WTC11 (cell line): Measurements from ENCODE around the gene TMEM200A. TPM values are rescaled to one million over a fixed set of nuclear protein-coding genes. Genes with fewer than 3 reads are reported as not detected.

Source experiments
- ATAC-seq: fragments of 200-7000 bp; cut with Tn5 transposase; 2 replicates; pipeline ENCODE4 v1.10.0; 2021; ENCODE audit warnings: mild to moderate bottlenecking, moderate library complexity
- CTCF ChIA-PET: fragments of 300-600 bp; sonication (Branson Sonifier 250); formaldehyde crosslinking; loops from one replicate; lab custom pipeline; 2021; ENCODE audit warnings: antibody characterized with exemption; lab: Charles Lee
- POLR2A ChIA-PET: fragments of 350-600 bp; sonication (Branson Sonifier 250); formaldehyde crosslinking; loops from one replicate; lab custom pipeline; 2021; ENCODE audit warnings: antibody characterized with exemption; lab: Charles Lee
- DNase-seq: peaks from one replicate; pipeline ENCODE4 v3.0.0; 2021; ENCODE audit warnings: low spot score
- H3K27ac Mint-ChIP-seq: 2 replicates; pipeline ENCODE4 v1.8.0; 2021; ENCODE audit warnings: mixed read lengths
- H3K27me3 Mint-ChIP-seq: 2 replicates; pipeline ENCODE4 v1.8.0; 2021; ENCODE audit warnings: low read depth, mild to moderate bottlenecking, moderate library complexity, mixed read lengths
- H3K36me3 Mint-ChIP-seq: 2 replicates; pipeline ENCODE4 v1.8.0; 2021; ENCODE audit warnings: mixed read lengths
- H3K4me1 Mint-ChIP-seq: 2 replicates; pipeline ENCODE4 v1.8.0; 2022; ENCODE audit warnings: mixed read lengths
- H3K4me3 Mint-ChIP-seq: 2 replicates; pipeline ENCODE4 v1.8.0; 2021; ENCODE audit warnings: mild to moderate bottlenecking, moderate library complexity, mixed read lengths
- H3K9me3 Mint-ChIP-seq: 2 replicates; pipeline ENCODE4 v1.8.0; 2021; ENCODE audit warnings: mixed read lengths
- AFF4 ChIP-seq: sonication (generic); formaldehyde crosslinking; IDR thresholded peaks from 2 replicates; pipeline ENCODE4 v1.8.1; 2023; ENCODE audit warnings: mild to moderate bottlenecking, missing genetic modification reagents, borderline replicate concordance
- ATF1 ChIP-seq: sonication (generic); formaldehyde crosslinking; IDR thresholded peaks from 2 replicates; pipeline ENCODE4 v1.8.1; 2023; ENCODE audit warnings: mild to moderate bottlenecking, moderate library complexity, missing genetic modification reagents
- CBFB ChIP-seq: sonication (generic); formaldehyde crosslinking; IDR thresholded peaks from 2 replicates; pipeline ENCODE4 v1.8.1; 2022; ENCODE audit warnings: mild to moderate bottlenecking, low read depth, missing genetic modification reagents
- FOXK1 ChIP-seq: sonication (generic); formaldehyde crosslinking; IDR thresholded peaks from 2 replicates; pipeline ENCODE4 v1.8.0; 2022; ENCODE audit warnings: mild to moderate bottlenecking, moderate library complexity, missing genetic modification reagents
- FOXP4 ChIP-seq: sonication (generic); formaldehyde crosslinking; IDR thresholded peaks from 2 replicates; pipeline ENCODE4 v1.8.0; 2022; ENCODE audit warnings: mild to moderate bottlenecking, missing genetic modification reagents
- HMGXB4 ChIP-seq: sonication (generic); formaldehyde crosslinking; IDR thresholded peaks from 2 replicates; pipeline ENCODE4 v1.8.1; 2023; ENCODE audit warnings: mild to moderate bottlenecking, moderate library complexity, missing genetic modification reagents
- JUN ChIP-seq: sonication (generic); formaldehyde crosslinking; IDR thresholded peaks from 2 replicates; pipeline ENCODE4 v1.8.0; 2023; ENCODE audit warnings: mild to moderate bottlenecking, missing genetic modification reagents
- MXD4 ChIP-seq: fragments of 250-450 bp; sonication (Bioruptor Pico); IDR thresholded peaks from 2 replicates; pipeline ENCODE4 v1.8.0; 2021; ENCODE audit warnings: mild to moderate bottlenecking, moderate library complexity, borderline replicate concordance
- NFATC4 ChIP-seq: fragments of 250-450 bp; sonication (Bioruptor Pico); IDR thresholded peaks from 2 replicates; pipeline ENCODE4 v1.9.0; 2021; ENCODE audit warnings: mild to moderate bottlenecking
- NR1H2 ChIP-seq: sonication (generic); formaldehyde crosslinking; IDR thresholded peaks from 2 replicates; pipeline ENCODE4 v1.9.0; 2021; ENCODE audit warnings: mild to moderate bottlenecking, moderate library complexity, missing genetic modification reagents
- NR2C2 ChIP-seq: sonication (generic); formaldehyde crosslinking; IDR thresholded peaks from 2 replicates; pipeline ENCODE4 v1.8.0; 2022; ENCODE audit warnings: mild to moderate bottlenecking, missing genetic modification reagents
- TP53 ChIP-seq: sonication (generic); formaldehyde crosslinking; IDR thresholded peaks from 2 replicates; pipeline ENCODE4 v1.8.1; 2023; ENCODE audit warnings: mild to moderate bottlenecking, missing genetic modification reagents
- ZNF121 ChIP-seq: sonication (generic); formaldehyde crosslinking; IDR thresholded peaks from 2 replicates; pipeline ENCODE4 v1.8.0; 2023; ENCODE audit warnings: missing genetic modification reagents
- ZNF219 ChIP-seq: sonication (generic); formaldehyde crosslinking; IDR thresholded peaks from 2 replicates; pipeline ENCODE4 v1.8.0; 2023; ENCODE audit warnings: missing genetic modification reagents, mild to moderate bottlenecking, borderline replicate concordance
- total RNA-seq: library from RNA; stranded (reverse); gene quantifications from 3 replicates; pipeline ENCODE4 v1.2.3, GENCODE V29; 2021
- TF ChIP-seq, protein P1 (sequence below): fragments of 250-450 bp; sonication (Bioruptor Pico); IDR thresholded peaks from 2 replicates; pipeline ENCODE4 v1.9.0; 2021; ENCODE audit warnings: mild to moderate bottlenecking
- TF ChIP-seq, protein P2 (sequence below): sonication (generic); formaldehyde crosslinking; IDR thresholded peaks from 2 replicates; pipeline ENCODE4 v1.8.1; 2022; ENCODE audit warnings: mild to moderate bottlenecking, moderate library complexity, missing genetic modification reagents
- TF ChIP-seq, protein P3 (sequence below): sonication (generic); formaldehyde crosslinking; IDR thresholded peaks from 2 replicates; pipeline ENCODE4 v1.8.0; 2023; ENCODE audit warnings: mild to moderate bottlenecking, missing genetic modification reagents
- TF ChIP-seq, protein P4 (sequence below): fragments of 200-600 bp; IDR thresholded peaks from 2 replicates; pipeline ENCODE4 v1.8.0; 2022; ENCODE audit warnings: antibody characterized with exemption
- TF ChIP-seq, protein P5 (sequence below): sonication (generic); formaldehyde crosslinking; IDR thresholded peaks from 2 replicates; pipeline ENCODE4 v1.8.1; 2023; ENCODE audit warnings: mild to moderate bottlenecking, missing genetic modification reagents, moderate library complexity

TMEM200A gene
- total RNA-seq, 1 experiment from 2014 or later = 11.0 TPM

- H3K27ac Mint-ChIP-seq = no peak overlapping the region
- CTCF ChIA-PET = interaction anchor here (0.6 to 1.3 kb wide), 3 partner anchors 8 to 51 kb away, joined by 3 read pairs; partner anchors contain the start of gene TMEM200A
- peaks cover 40% of the 10 kb centered on the region for H3K4me1 Mint-ChIP-seq
- H3K4me3 Mint-ChIP-seq = no peak overlapping the region
- no peak for TF ChIP-seq TP53 (CRISPR knock-in tag)
- TF ChIP-seq FOXK1 (CRISPR knock-in tag) = no peak
- TF ChIP-seq NFATC4 (CRISPR knock-in tag) = no peak
- no peak for TF ChIP-seq ZNF219 (CRISPR knock-in tag)
- no peak for TF ChIP-seq MXD4 (CRISPR knock-in tag)
- TF ChIP-seq HMGXB4 (CRISPR knock-in tag) = no peak
- TF ChIP-seq NR1H2 (CRISPR knock-in tag) = no peak
- no peak for TF ChIP-seq CBFB
- TF ChIP-seq, protein P1, sequence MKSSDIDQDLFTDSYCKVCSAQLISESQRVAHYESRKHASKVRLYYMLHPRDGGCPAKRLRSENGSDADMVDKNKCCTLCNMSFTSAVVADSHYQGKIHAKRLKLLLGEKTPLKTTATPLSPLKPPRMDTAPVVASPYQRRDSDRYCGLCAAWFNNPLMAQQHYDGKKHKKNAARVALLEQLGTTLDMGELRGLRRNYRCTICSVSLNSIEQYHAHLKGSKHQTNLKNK (CRISPR knock-in tag) = no peak
- TF ChIP-seq NR2C2 (CRISPR knock-in tag) = no peak
- TF ChIP-seq ATF1 (CRISPR knock-in tag) = no peak
- TF ChIP-seq AFF4 = no peak
- TF ChIP-seq JUN (CRISPR knock-in tag) = no peak
- ATAC-seq = no peak
- DNase-seq = no peak
- H3K9me3 Mint-ChIP-seq = no peaks in the 10 kb centered on the region
- no peaks in the 10 kb centered on the region for H3K27me3 Mint-ChIP-seq
- POLR2A ChIA-PET = interaction anchor here (0.6 kb wide), 1 partner anchor 63 kb away, joined by 3 read pairs; no protein-coding TSS in a partner anchor
- peaks cover 2% of the 10 kb centered on the region; the same call in 1 of the 2 replicates for H3K36me3 Mint-ChIP-seq
Observed at GRCh38 chr6:130381459-130382380, 15.9 kb downstream of the TMEM200A start.

DNA sequence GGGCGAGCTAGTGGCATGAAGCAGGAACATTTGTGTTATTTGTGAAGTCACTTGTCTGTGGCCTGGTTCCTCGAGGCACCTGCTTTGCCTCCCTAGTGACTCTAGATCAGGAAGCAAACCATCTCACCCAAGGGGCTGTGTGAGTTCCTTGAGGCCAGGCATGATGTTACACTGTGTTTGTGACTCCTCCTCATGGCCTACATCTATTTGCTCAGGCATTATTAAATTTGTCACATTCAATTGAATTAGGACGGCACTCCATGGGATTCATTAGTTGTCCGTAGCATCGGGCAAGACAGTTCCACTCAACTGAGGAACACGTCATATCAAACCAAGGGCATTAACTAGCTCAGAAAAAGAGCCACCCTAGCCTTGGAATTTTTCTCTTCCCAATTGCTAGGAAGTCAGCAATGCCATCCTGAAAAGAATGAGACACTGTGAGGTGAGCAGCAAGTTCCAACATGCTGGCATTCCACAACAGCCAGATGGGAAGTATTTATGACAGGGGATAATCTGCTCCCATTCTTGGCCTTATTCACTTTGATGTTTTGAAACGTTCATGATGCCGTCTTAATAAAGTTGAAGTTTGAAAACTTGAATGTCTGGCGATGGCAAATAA is 17.2 kb downstream of the TMEM200A start:
- Mint-ChIP-seq H3K27ac (no peak overlapping the region), H3K9me3 (no peaks in the 10 kb centered on the region), H3K27me3 (no peaks in the 10 kb centered on the region), H3K36me3 (peaks cover 2% of the 10 kb centered on the region; the same call in 1 of the 2 replicates), H3K4me3 (no peak overlapping the region), H3K4me1 (peaks cover 36% of the 10 kb centered on the region)
- POLR2A ChIA-PET = no interaction called here
- DNase-seq (no peak), ATAC-seq (no peak)
- CTCF ChIA-PET = no interaction called here
- TF ChIP-seq FOXP4 (CRISPR knock-in tag) = no peak
- TF ChIP-seq, protein P2, sequence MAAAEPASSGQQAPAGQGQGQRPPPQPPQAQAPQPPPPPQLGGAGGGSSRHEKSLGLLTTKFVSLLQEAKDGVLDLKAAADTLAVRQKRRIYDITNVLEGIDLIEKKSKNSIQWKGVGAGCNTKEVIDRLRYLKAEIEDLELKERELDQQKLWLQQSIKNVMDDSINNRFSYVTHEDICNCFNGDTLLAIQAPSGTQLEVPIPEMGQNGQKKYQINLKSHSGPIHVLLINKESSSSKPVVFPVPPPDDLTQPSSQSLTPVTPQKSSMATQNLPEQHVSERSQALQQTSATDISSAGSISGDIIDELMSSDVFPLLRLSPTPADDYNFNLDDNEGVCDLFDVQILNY = no peak
- TF ChIP-seq, protein P3, sequence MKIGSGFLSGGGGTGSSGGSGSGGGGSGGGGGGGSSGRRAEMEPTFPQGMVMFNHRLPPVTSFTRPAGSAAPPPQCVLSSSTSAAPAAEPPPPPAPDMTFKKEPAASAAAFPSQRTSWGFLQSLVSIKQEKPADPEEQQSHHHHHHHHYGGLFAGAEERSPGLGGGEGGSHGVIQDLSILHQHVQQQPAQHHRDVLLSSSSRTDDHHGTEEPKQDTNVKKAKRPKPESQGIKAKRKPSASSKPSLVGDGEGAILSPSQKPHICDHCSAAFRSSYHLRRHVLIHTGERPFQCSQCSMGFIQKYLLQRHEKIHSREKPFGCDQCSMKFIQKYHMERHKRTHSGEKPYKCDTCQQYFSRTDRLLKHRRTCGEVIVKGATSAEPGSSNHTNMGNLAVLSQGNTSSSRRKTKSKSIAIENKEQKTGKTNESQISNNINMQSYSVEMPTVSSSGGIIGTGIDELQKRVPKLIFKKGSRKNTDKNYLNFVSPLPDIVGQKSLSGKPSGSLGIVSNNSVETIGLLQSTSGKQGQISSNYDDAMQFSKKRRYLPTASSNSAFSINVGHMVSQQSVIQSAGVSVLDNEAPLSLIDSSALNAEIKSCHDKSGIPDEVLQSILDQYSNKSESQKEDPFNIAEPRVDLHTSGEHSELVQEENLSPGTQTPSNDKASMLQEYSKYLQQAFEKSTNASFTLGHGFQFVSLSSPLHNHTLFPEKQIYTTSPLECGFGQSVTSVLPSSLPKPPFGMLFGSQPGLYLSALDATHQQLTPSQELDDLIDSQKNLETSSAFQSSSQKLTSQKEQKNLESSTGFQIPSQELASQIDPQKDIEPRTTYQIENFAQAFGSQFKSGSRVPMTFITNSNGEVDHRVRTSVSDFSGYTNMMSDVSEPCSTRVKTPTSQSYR (CRISPR knock-in tag) = no peak
- TF ChIP-seq, protein P4, sequence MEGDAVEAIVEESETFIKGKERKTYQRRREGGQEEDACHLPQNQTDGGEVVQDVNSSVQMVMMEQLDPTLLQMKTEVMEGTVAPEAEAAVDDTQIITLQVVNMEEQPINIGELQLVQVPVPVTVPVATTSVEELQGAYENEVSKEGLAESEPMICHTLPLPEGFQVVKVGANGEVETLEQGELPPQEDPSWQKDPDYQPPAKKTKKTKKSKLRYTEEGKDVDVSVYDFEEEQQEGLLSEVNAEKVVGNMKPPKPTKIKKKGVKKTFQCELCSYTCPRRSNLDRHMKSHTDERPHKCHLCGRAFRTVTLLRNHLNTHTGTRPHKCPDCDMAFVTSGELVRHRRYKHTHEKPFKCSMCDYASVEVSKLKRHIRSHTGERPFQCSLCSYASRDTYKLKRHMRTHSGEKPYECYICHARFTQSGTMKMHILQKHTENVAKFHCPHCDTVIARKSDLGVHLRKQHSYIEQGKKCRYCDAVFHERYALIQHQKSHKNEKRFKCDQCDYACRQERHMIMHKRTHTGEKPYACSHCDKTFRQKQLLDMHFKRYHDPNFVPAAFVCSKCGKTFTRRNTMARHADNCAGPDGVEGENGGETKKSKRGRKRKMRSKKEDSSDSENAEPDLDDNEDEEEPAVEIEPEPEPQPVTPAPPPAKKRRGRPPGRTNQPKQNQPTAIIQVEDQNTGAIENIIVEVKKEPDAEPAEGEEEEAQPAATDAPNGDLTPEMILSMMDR = no peak
- TF ChIP-seq, protein P5, sequence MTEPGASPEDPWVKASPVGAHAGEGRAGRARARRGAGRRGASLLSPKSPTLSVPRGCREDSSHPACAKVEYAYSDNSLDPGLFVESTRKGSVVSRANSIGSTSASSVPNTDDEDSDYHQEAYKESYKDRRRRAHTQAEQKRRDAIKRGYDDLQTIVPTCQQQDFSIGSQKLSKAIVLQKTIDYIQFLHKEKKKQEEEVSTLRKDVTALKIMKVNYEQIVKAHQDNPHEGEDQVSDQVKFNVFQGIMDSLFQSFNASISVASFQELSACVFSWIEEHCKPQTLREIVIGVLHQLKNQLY (CRISPR knock-in tag) = no peak
- no peak for TF ChIP-seq ZNF121
